ENCODE data around the gene UBR4. TPM values are rescaled to one million over a fixed set of nuclear protein-coding genes. Genes with fewer than 3 reads are reported as not detected.

Gene UBR4
- total and polyA plus RNA-seq, 2 experiments from 2014 or later, result 111 to 230 TPM

- no peak overlapping the region for H3K4me3 Mint-ChIP-seq
- ATAC-seq (no peak), DNase-seq (ENCODE audit: low spot score) (no peak)
- no peaks in the 10 kb centered on the region for H3F3A ChIP-seq (replicated peaks; ENCODE audit: low read depth)
- no peak for TF ChIP-seq EZH2phosphoT487 (IDR thresholded peaks at IDR 0.05; ENCODE audit: unreplicated experiment)
- no peak for TF ChIP-seq ZNF114 (CRISPR knock-in tag; IDR thresholded peaks at IDR 0.05)
- TF ChIP-seq CTCF (conservative IDR thresholded peaks at IDR 0.05; ENCODE audit: low read depth in 2 of 2), result no peak
- TF ChIP-seq JUNB (IDR thresholded peaks at IDR 0.05; ENCODE audit: unreplicated experiment), result no peak
- no peak for TF ChIP-seq REST (IDR thresholded peaks at IDR 0.05; ENCODE audit: unreplicated experiment)
- no peak overlapping the region for H2AFZ ChIP-seq
- peaks cover 77% of the 10 kb centered on the region for H3K36me3 ChIP-seq (ENCODE audit: insufficient read depth)
- H3K79me2 ChIP-seq (replicated peaks; ENCODE audit: insufficient read depth), result no peaks in the 10 kb centered on the region
- no peaks in the 10 kb centered on the region for H3K9me3 Mint-ChIP-seq
- H3K4me1 ChIP-seq (ENCODE audit: insufficient read depth), result no peaks in the 10 kb centered on the region
- no peaks in the 10 kb centered on the region for H3K27me3 ChIP-seq (ENCODE audit: insufficient read depth)
- no peak overlapping the region for H3K27ac ChIP-seq (ENCODE audit: low read depth)
- H3K27ac Mint-ChIP-seq, result no peak overlapping the region
- H3K27me3 Mint-ChIP-seq (ENCODE audit: insufficient read depth, low read depth, poor library complexity), result peaks cover 7% of the 10 kb centered on the region
- no peak overlapping the region for H3K4me2 ChIP-seq
- H3K4me3 ChIP-seq, result no peak overlapping the region
- H4K20me1 ChIP-seq (replicated peaks; ENCODE audit: insufficient read depth), result peaks cover 8% of the 10 kb centered on the region; the same call in 1 of the 2 replicates
- H3K4me1 Mint-ChIP-seq, result no peaks in the 10 kb centered on the region
- H3K9me2 ChIP-seq (ENCODE audit: insufficient read depth), result no peaks in the 10 kb centered on the region
- peaks cover 96% of the 10 kb centered on the region for H3K36me3 Mint-ChIP-seq (ENCODE audit: low read depth)
Observed at GRCh38 chr1:19080721-19081120, 129.3 kb downstream of the UBR4 start.

- DNase-seq (ENCODE audit: low spot score), result no peak
- Mint-ChIP-seq H3K36me3 (ENCODE audit: low read depth) (peaks cover 97% of the 10 kb centered on the region), H3K4me1 (no peaks in the 10 kb centered on the region), H3K27me3 (ENCODE audit: insufficient read depth, low read depth, poor library complexity) (peaks cover 6% of the 10 kb centered on the region), H3K9me3 (no peaks in the 10 kb centered on the region), H3K27ac (no peak overlapping the region), H3K4me3 (no peak overlapping the region)
- Histone ChIP-seq H3F3A (replicated peaks; ENCODE audit: low read depth) (no peaks in the 10 kb centered on the region), H2AFZ (no peak overlapping the region), H3K4me2 (no peak overlapping the region), H3K4me3 (no peak overlapping the region), H3K27ac (ENCODE audit: low read depth) (no peak overlapping the region), H3K9me2 (ENCODE audit: insufficient read depth) (no peaks in the 10 kb centered on the region), H3K27me3 (ENCODE audit: insufficient read depth) (no peaks in the 10 kb centered on the region), H4K20me1 (replicated peaks; ENCODE audit: insufficient read depth) (peaks cover 8% of the 10 kb centered on the region), H3K4me1 (ENCODE audit: insufficient read depth) (no peaks in the 10 kb centered on the region), H3K79me2 (replicated peaks; ENCODE audit: insufficient read depth) (no peaks in the 10 kb centered on the region), H3K36me3 (ENCODE audit: insufficient read depth) (peaks cover 74% of the 10 kb centered on the region)
- no peak for ATAC-seq
- TF ChIP-seq POLR2AphosphoS5 (IDR thresholded peaks at IDR 0.05; ENCODE audit: low read depth), result no peak
- TF ChIP-seq EZH2 (IDR thresholded peaks at IDR 0.05; ENCODE audit: low read depth, unreplicated experiment), result no peak
- no peak for TF ChIP-seq REST (IDR thresholded peaks at IDR 0.05; ENCODE audit: unreplicated experiment)
- no peak for TF ChIP-seq ZNF331 (CRISPR knock-in tag; IDR thresholded peaks at IDR 0.05; ENCODE audit: low read depth)
- no peak for TF ChIP-seq EZH2phosphoT487 (IDR thresholded peaks at IDR 0.05; ENCODE audit: unreplicated experiment)
- no peak for TF ChIP-seq JUNB (IDR thresholded peaks at IDR 0.05; ENCODE audit: unreplicated experiment)
- no peak for TF ChIP-seq ETS1 (IDR thresholded peaks at IDR 0.05)
- TF ChIP-seq NANOG (IDR thresholded peaks at IDR 0.05; ENCODE audit: borderline replicate concordance), result no peak
- no peak for TF ChIP-seq ZNF114 (CRISPR knock-in tag; IDR thresholded peaks at IDR 0.05)
Observed at GRCh38 chr1:19079541-19080472, 130.3 kb downstream of the UBR4 start.

Data from GM23338 (cell line).